Esophagus muscularis mucosa (tissue), 4 donors: ENCODE data around the gene ALG1.

Source experiments
- CTCF ChIP-seq, 3 experiments: fragments of 200-600 bp in 2 of 3; fragments of 450-650 bp in 1 of 3; sonication (generic) in 2 of 3; IDR thresholded peaks; one replicate each; pipeline ENCODE4 v1.5.1; 2017 to 2019; ENCODE audit warnings: antibody characterized with exemption in 3 of 3, mild to moderate bottlenecking in 2 of 3, moderate library complexity in 1 of 3
- EP300 ChIP-seq: sonication (generic); formaldehyde crosslinking; IDR thresholded peaks from one replicate; pipeline ENCODE4 v1.6.1; 2017; ENCODE audit warnings: antibody characterized with exemption
- POLR2A ChIP-seq: fragments of 450-650 bp; IDR thresholded peaks from one replicate; pipeline ENCODE4 v1.6.1; 2017; ENCODE audit warnings: antibody characterized with exemption, moderate library complexity, mild to moderate bottlenecking, low read depth

- TF ChIP-seq CTCF (IDR thresholded peaks at IDR 0.05) (no peak), POLR2A (no peak), EP300 (no peak)
Measured at GRCh38 chr16:5075637-5076036, 4.0 kb downstream of the ALG1 start.
